A549 (cell line): ENCODE results near the gene UNC45A. TPM values are rescaled to one million over a fixed set of nuclear protein-coding genes. Genes with fewer than 3 reads are reported as not detected.

Experiments
- ATAC-seq, 2 experiments: fragments of 200-7000 bp in 1 of 2; fragments of >200 bp in 1 of 2; cut with Nextera tagmentation in 1 of 2; cut with Tn5 transposase in 1 of 2; 3 replicates each; pipeline versions ENCODE4 v1.8.0 to v1.9.1; 2018 to 2020; ENCODE audit warnings: mild to moderate bottlenecking in 1 of 2, moderate library complexity in 1 of 2
- CTCF ChIA-PET: fragments of 300-600 bp; sonication (Branson Sonifier 250); formaldehyde crosslinking; extraction: SDS; loops from one replicate; lab custom pipeline; 2021; ENCODE audit warnings: antibody characterized with exemption, inconsistent platforms; lab: Yijun Ruan, JAX
- POLR2A ChIA-PET: fragments of 350-600 bp; formaldehyde crosslinking; extraction: SDS; loops from one replicate; lab custom pipeline; 2021; ENCODE audit warnings: antibody characterized with exemption, inconsistent platforms; lab: Yijun Ruan, JAX
- DNase-seq, 2 experiments: peaks; one replicate each; pipeline versions ENCODE4 v3.0.0 to v3.0.0-alpha.2; 2011 to 2016; ENCODE audit warnings: low read depth in 1 of 2, low spot score in 1 of 2
- FAIRE-seq: peaks from 2 replicates; lab custom pipeline; 2011; peaks lifted over from hg19 to GRCh38; lab: Jason Lieb, UNC
- H3K27ac ChIP-seq, 2 experiments: fragments of >200 bp; sonication (Bioruptor Twin); formaldehyde crosslinking; 3 replicates each; pipeline ENCODE4 v1.5.1; 2016 to 2017
- H3K4me1 ChIP-seq: fragments of >200 bp; sonication (Bioruptor Twin); formaldehyde crosslinking; 3 replicates; pipeline ENCODE4 v1.6.1; 2016
- H3K4me2 ChIP-seq: fragments of >200 bp; sonication (Bioruptor Twin); formaldehyde crosslinking; 3 replicates; pipeline ENCODE4 v1.6.1; 2016
- H3K4me3 ChIP-seq: fragments of >200 bp; sonication (Bioruptor Twin); formaldehyde crosslinking; 3 replicates; pipeline ENCODE4 v1.5.1; 2016
- H3K9me3 ChIP-seq: fragments of >200 bp; sonication (Bioruptor Twin); formaldehyde crosslinking; 3 replicates; pipeline ENCODE4 v1.6.1; 2016
- BCL3 ChIP-seq: fragments of >200 bp; sonication (Bioruptor Twin); formaldehyde crosslinking; IDR thresholded peaks from 3 replicates; pipeline ENCODE4 v1.6.1; 2016
- CEBPB ChIP-seq, 2 experiments: fragments of >200 bp in 1 of 2; sonication (Bioruptor Twin) in 1 of 2; formaldehyde crosslinking in 1 of 2; IDR thresholded peaks; 2 replicates each; pipeline ENCODE4 v1.6.1; 2012 to 2016
- CHD4 ChIP-seq: fragments of 200-600 bp; sonication (generic); IDR thresholded peaks from 2 replicates; pipeline ENCODE4 v1.6.1; 2016; ENCODE audit warnings: antibody characterized with exemption, mild to moderate bottlenecking, borderline replicate concordance
- E2F6 ChIP-seq: IDR thresholded peaks from 2 replicates; pipeline ENCODE4 v1.6.1; 2012; ENCODE audit warnings: low read depth, borderline replicate concordance
- GATA3 ChIP-seq: IDR thresholded peaks from 2 replicates; pipeline ENCODE4 v1.6.1; 2012; ENCODE audit warnings: borderline replicate concordance
- HDAC2 ChIP-seq: fragments of 200-600 bp; sonication (generic); IDR thresholded peaks from 2 replicates; pipeline ENCODE4 v1.6.1; 2016
- HMGXB4 ChIP-seq: fragments of 250-450 bp; sonication (Bioruptor Pico); IDR thresholded peaks from 2 replicates; pipeline ENCODE4 v1.5.0; 2021; ENCODE audit warnings: mild to moderate bottlenecking, moderate library complexity, borderline replicate concordance
- HOXA7 ChIP-seq: fragments of 250-450 bp; sonication (Bioruptor Pico); IDR thresholded peaks from 2 replicates; pipeline ENCODE4 v1.5.0; 2020; ENCODE audit warnings: mild to moderate bottlenecking, moderate library complexity
- HOXB13 ChIP-seq: fragments of 250-450 bp; sonication (Bioruptor Pico); IDR thresholded peaks from 2 replicates; pipeline ENCODE4 v1.5.0; 2020; ENCODE audit warnings: low read depth, mild to moderate bottlenecking, moderate library complexity
- HOXB5 ChIP-seq: fragments of 250-450 bp; sonication (Bioruptor Pico); IDR thresholded peaks from 2 replicates; pipeline ENCODE4 v1.5.0; 2020; ENCODE audit warnings: mild to moderate bottlenecking, moderate library complexity
- JUN ChIP-seq, 2 experiments: fragments of >200 bp; sonication (Bioruptor Twin); formaldehyde crosslinking; IDR thresholded peaks; 2 replicates in 1 of 2; 3 replicates in 1 of 2; pipeline ENCODE4 v1.6.1; 2016 to 2017
- MAFK ChIP-seq: fragments of 450-650 bp; IDR thresholded peaks from 2 replicates; pipeline ENCODE4 v1.6.1; 2014; ENCODE audit not compliant: partially characterized antibody
- MAZ ChIP-seq: fragments of 150-350 bp; IDR thresholded peaks from 2 replicates; pipeline ENCODE4 v1.6.1; 2014; ENCODE audit warnings: antibody characterized with exemption, low read depth, low read length, borderline replicate concordance
- NFE2L2 ChIP-seq: fragments of 150-350 bp; conservative IDR thresholded peaks from 2 replicates; pipeline ENCODE4 v1.6.1; 2014; ENCODE audit warnings: low read length
- NPAS2 ChIP-seq: fragments of 250-450 bp; sonication (Bioruptor Pico); IDR thresholded peaks from 2 replicates; pipeline ENCODE4 v1.8.0; 2022; ENCODE audit warnings: mild to moderate bottlenecking, moderate library complexity, borderline replicate concordance
- PHF8 ChIP-seq: fragments of 200-600 bp; sonication (generic); IDR thresholded peaks from 2 replicates; pipeline ENCODE4 v1.6.1; 2016; ENCODE audit warnings: low read depth, mild to moderate bottlenecking, antibody characterized with exemption, moderate library complexity, borderline replicate concordance
- RAD21 ChIP-seq, 2 experiments: fragments of >200 bp in 1 of 2; sonication (Bioruptor Twin) in 1 of 2; formaldehyde crosslinking in 1 of 2; IDR thresholded peaks in 1 of 2; conservative IDR thresholded peaks in 1 of 2; 2 replicates in 1 of 2; 3 replicates in 1 of 2; pipeline ENCODE4 v1.6.1; 2012 to 2018; ENCODE audit warnings: inconsistent platforms in 1 of 2
- REST ChIP-seq: fragments of 200-600 bp; sonication (generic); IDR thresholded peaks from 2 replicates; pipeline ENCODE4 v1.6.1; 2016; ENCODE audit warnings: antibody characterized with exemption, mild to moderate bottlenecking, moderate library complexity
- RNF2 ChIP-seq: fragments of 200-600 bp; sonication (generic); IDR thresholded peaks from 2 replicates; pipeline ENCODE4 v1.6.1; 2016; ENCODE audit warnings: low read depth, mild to moderate bottlenecking, antibody characterized with exemption, moderate library complexity, borderline replicate concordance
- TP53 ChIP-seq: fragments of 250-450 bp; sonication (Bioruptor Pico); IDR thresholded peaks from 2 replicates; pipeline ENCODE4 v1.5.0; 2021; ENCODE audit warnings: mild to moderate bottlenecking, moderate library complexity
- ZC3H11A ChIP-seq: fragments of 450-650 bp; IDR thresholded peaks from 2 replicates; pipeline ENCODE4 v1.6.1; 2014; ENCODE audit warnings: antibody characterized with exemption, mild to moderate bottlenecking
- ZFP36 ChIP-seq: fragments of 450-650 bp; IDR thresholded peaks from 2 replicates; pipeline ENCODE4 v1.6.1; 2014; ENCODE audit warnings: borderline replicate concordance; ENCODE audit not compliant: partially characterized antibody
- WGBS: methylation state at CpG from one replicate; pipeline ENCODE4 v1.1.6; 2017; ENCODE audit errors: missing lambda C conversion rate; 5-methylcytosine and 5-hydroxymethylcytosine counted together
- polyA plus RNA-seq, 4 experiments: library from polyadenylated mRNA; depleted of rRNA in 3 of 4; stranded (reverse); fragments of >200 nt; fragmentation: RNase III in 1 of 4; extraction: RNeasy Plus Mini Kit Qiagen cat#74134 plus additional on column Dnase treatment in 1 of 4; gene quantifications; 2 replicates in 3 of 4; 3 replicates in 1 of 4; pipeline ENCODE4 v1.2.3, GENCODE V29; 2011 to 2017

UNC45A gene
- polyA plus RNA-seq, 2 of the 4 experiments (the other 2 are of a cell fraction): 48.2 to 80.4 TPM

- TF ChIP-seq E2F6: no peak
- peak; percentile 50 for TF ChIP-seq MAFK
- no peak for FAIRE-seq
- no peak for ATAC-seq
- CTCF ChIA-PET: interaction anchor here (1.6 to 16.4 kb wide), 2 partner anchors 14 to 35 kb away, joined by 4 to 536 read pairs; partner anchors contain the start of genes MAN2A2 and RCCD1
- Histone ChIP-seq H3K9me3 (no peaks in the 10 kb centered on the region), H3K4me3 (no peak overlapping the region), H3K27ac (no peak overlapping the region), H3K4me1 (peaks cover 16% of the 10 kb centered on the region), H3K4me2 (no peak overlapping the region)
- POLR2A ChIA-PET: no interaction called here
- DNase-seq: no peak
- 92% methylated on average over 5 of the region's 5 CpGs for WGBS
Observed at GRCh38 chr15:90938261-90938660, 3.2 kb downstream of the UNC45A start.

GRCh38 chr15:90939756-90940155 lies 4.7 kb downstream of the UNC45A start:
- 84% methylated on average over 7 of the region's 7 CpGs for WGBS
- no peak overlapping the region for H3K27ac ChIP-seq
- no peak for TF ChIP-seq NPAS2 (CRISPR knock-in tag)
- no peak for TF ChIP-seq HDAC2
- TF ChIP-seq BCL3: no peak
- no peak for TF ChIP-seq TP53 (CRISPR knock-in tag)
- TF ChIP-seq ZFP36: no peak
- no peak for TF ChIP-seq JUN (IDR thresholded peaks at IDR 0.05)
- no peak for TF ChIP-seq CHD4
- TF ChIP-seq, all 56 proteins: peak for 0
- DNase-seq (no peak), ATAC-seq (no peak), FAIRE-seq (no peak)
- H3K4me1 ChIP-seq: peaks cover 10% of the 10 kb centered on the region
- no peak overlapping the region for H3K4me2 ChIP-seq
- H3K9me3 ChIP-seq: no peaks in the 10 kb centered on the region
- CTCF ChIA-PET: interaction anchor here (0.8 to 25.4 kb wide), 6 partner anchors 3 to 110 kb away, joined by 3 to 536 read pairs (median 4); partner anchors contain the start of genes HDDC3, MAN2A2, RCCD1 and UNC45A
- H3K4me3 ChIP-seq: no peak overlapping the region
- POLR2A ChIA-PET: no interaction called here

GRCh38 chr15:90941038-90941437 lies 6.0 kb downstream of the UNC45A start:
- TF ChIP-seq PHF8: no peak
- no peak for TF ChIP-seq TP53 (CRISPR knock-in tag)
- TF ChIP-seq RNF2: no peak
- TF ChIP-seq HOXB13: no peak
- TF ChIP-seq GATA3: no peak
- TF ChIP-seq RAD21 (conservative IDR thresholded peaks at IDR 0.05 in 1 of 2, IDR thresholded peaks at IDR 0.05 in 1 of 2): no peak
- TF ChIP-seq HOXB5: no peak
- TF ChIP-seq MAZ: no peak
- no peak for TF ChIP-seq ZC3H11A
- TF ChIP-seq BCL3: no peak
- TF ChIP-seq NFE2L2: no peak
- TF ChIP-seq HMGXB4 (CRISPR knock-in tag): no peak
- TF ChIP-seq CEBPB (IDR thresholded peaks at IDR 0.05): no peak
- no peak for TF ChIP-seq HOXA7 (CRISPR knock-in tag)
- TF ChIP-seq REST: no peak
- POLR2A ChIA-PET: interaction anchor here (1.0 kb wide), 1 partner anchor 9 kb away, joined by 3 read pairs; no protein-coding TSS in a partner anchor

More at GRCh38 chr15:90941038-90941437, 6.0 kb downstream of the UNC45A start:
- H3K27ac ChIP-seq: no peak overlapping the region
- H3K4me1 ChIP-seq: peaks cover 7% of the 10 kb centered on the region
- H3K4me3 ChIP-seq: no peak overlapping the region
- DNase-seq (no peak), FAIRE-seq (no peak), ATAC-seq (no peak)
- 98% methylated on average over 4 of the region's 4 CpGs for WGBS
- no peak overlapping the region for H3K4me2 ChIP-seq
- H3K9me3 ChIP-seq: no peaks in the 10 kb centered on the region
- CTCF ChIA-PET: interaction anchor here (0.9 to 25.4 kb wide), 5 partner anchors 4 to 331 kb away, joined by 3 to 536 read pairs (median 4); partner anchors contain the start of genes HDDC3, RCCD1 and UNC45A
